Measurements from ENCODE around the gene TMEM179.
"Not testable (repeated sequence)": the region's sequence is repeated elsewhere in the genome, so short reads cannot be mapped to it uniquely, and the experiment has no call there.

TMEM179 gene

GRCh38 chr14:104586832-104587620, 17.5 kb downstream of the TMEM179 start:
- DNase-seq (ENCODE audit: low read depth), result no peak

GRCh38 chr14:104585966-104586697, 18.4 kb downstream of the TMEM179 start:
- no peak for DNase-seq (ENCODE audit: low read depth)

- no peak for DNase-seq (ENCODE audit: low read depth)
Measured at GRCh38 chr14:104584557-104584956, 20.0 kb downstream of the TMEM179 start.

GRCh38 chr14:104583424-104584306, 20.9 kb downstream of the TMEM179 start:
- no peak for DNase-seq (ENCODE audit: low read depth)

- DNase-seq (ENCODE audit: low read depth), result no peak
Measured at GRCh38 chr14:104582662-104583061, 21.9 kb downstream of the TMEM179 start.

- no peak for DNase-seq (ENCODE audit: low read depth)
Measured at GRCh38 chr14:104582005-104582404, 22.6 kb downstream of the TMEM179 start.

- DNase-seq (ENCODE audit: low read depth), result no peak
Measured at GRCh38 chr14:104581521-104581920, 23.1 kb downstream of the TMEM179 start.

GRCh38 chr14:104580961-104581360, 23.6 kb downstream of the TMEM179 start:
- no peak for DNase-seq (ENCODE audit: low read depth)

GRCh38 chr14:104579939-104580338, 24.6 kb downstream of the TMEM179 start:
- DNase-seq (ENCODE audit: low read depth), result not testable (repeated sequence)

- DNase-seq (ENCODE audit: low read depth), result no peak
Measured at GRCh38 chr14:104579507-104579906, 25.1 kb downstream of the TMEM179 start, which contains the start of gene C14orf180. Gene C14orf180 (plus strand): TSS chr14:104579764. CDS start chr14:104586431, 6,667 bp downstream.

GRCh38 chr14:104578321-104578720, 26.3 kb downstream of the TMEM179 start:
- no peak for DNase-seq (ENCODE audit: low read depth)

GRCh38 chr14:104577847-104578301, 26.7 kb downstream of the TMEM179 start:
- DNase-seq (ENCODE audit: low read depth), result no peak

- no peak for DNase-seq (ENCODE audit: low read depth)
Measured at GRCh38 chr14:104577426-104577825, 27.1 kb downstream of the TMEM179 start.

GRCh38 chr14:104576970-104577332, 27.6 kb downstream of the TMEM179 start:
- no peak for DNase-seq (ENCODE audit: low read depth)

GRCh38 chr14:104576232-104576969, 28.2 kb downstream of the TMEM179 start:
- peak; percentile 9 for DNase-seq (ENCODE audit: low read depth)

- no peak for DNase-seq (ENCODE audit: low read depth)
Measured at GRCh38 chr14:104574978-104575583, 29.5 kb downstream of the TMEM179 start.

GRCh38 chr14:104574536-104574935, 30.0 kb downstream of the TMEM179 start:
- DNase-seq (ENCODE audit: low read depth), result no peak

GRCh38 chr14:104573930-104574329, 30.6 kb downstream of the TMEM179 start:
- no peak for DNase-seq (ENCODE audit: low read depth)

GRCh38 chr14:104572668-104573067, 31.9 kb downstream of the TMEM179 start:
- no peak for DNase-seq (ENCODE audit: low read depth)

GRCh38 chr14:104572024-104572626, 32.4 kb downstream of the TMEM179 start:
- DNase-seq (ENCODE audit: low read depth), result no peak

- no peak for DNase-seq (ENCODE audit: low read depth)
Measured at GRCh38 chr14:104571246-104571645, 33.3 kb downstream of the TMEM179 start.
